Measurements from ENCODE around the gene TTC29.

- no peak for TF ChIP-seq USF1 (CRISPR knock-in tag; IDR thresholded peaks at IDR 0.05)
- TF ChIP-seq NR2C2 (CRISPR knock-in tag; IDR thresholded peaks at IDR 0.05) = no peak
- TF ChIP-seq CTCF (IDR thresholded peaks at IDR 0.05) = no peak
- TF ChIP-seq E2F5 (CRISPR knock-in tag; IDR thresholded peaks at IDR 0.05) = no peak
- TF ChIP-seq CREM (CRISPR knock-in tag; IDR thresholded peaks at IDR 0.05) = no peak
- no peak for TF ChIP-seq JUN (CRISPR knock-in tag; IDR thresholded peaks at IDR 0.05)
These were observed 111.2 kb downstream of the TTC29 start for GRCh38 chr4:146834263-146835034.
